GM20431 (cell line): Measurements from ENCODE around the gene PLK5.

ENCODE experiments used
- in situ Hi-C: fragments of 300-500 bp; cut with MseI, MboI; formaldehyde crosslinking; loops from one replicate; pipeline ENCODE4 v1.15.0; 2020; ENCODE audit warnings: low sequenced_read_pairs; ENCODE audit not compliant: unreplicated experiment

PLK5 gene

GRCh38 chr19:1551068-1552040, 27.5 kb downstream of the PLK5 start:
- in situ Hi-C loops = no loop called here

GRCh38 chr19:1553415-1553814, 29.5 kb downstream of the PLK5 start:
- in situ Hi-C loops = no loop called here

GRCh38 chr19:1554968-1555367, 31.1 kb downstream of the PLK5 start:
- in situ Hi-C loops = no loop called here

GRCh38 chr19:1555487-1556389, 31.9 kb downstream of the PLK5 start:
- in situ Hi-C loops = no loop called here

- in situ Hi-C loops = no loop called here
Observed at GRCh38 chr19:1556390-1557070, 32.7 kb downstream of the PLK5 start.

- in situ Hi-C loops = no loop called here
Observed at GRCh38 chr19:1558552-1558951, 34.7 kb downstream of the PLK5 start.

- in situ Hi-C loops = no loop called here
Observed at GRCh38 chr19:1560286-1560882, 36.5 kb downstream of the PLK5 start.

- in situ Hi-C loops = no loop called here
Observed at GRCh38 chr19:1561236-1561842, 37.5 kb downstream of the PLK5 start.

- in situ Hi-C loops = no loop called here
Observed at GRCh38 chr19:1563251-1563650, 39.4 kb downstream of the PLK5 start.

GRCh38 chr19:1566392-1567115, 42.7 kb downstream of the PLK5 start:
- in situ Hi-C loops = no loop called here

- in situ Hi-C loops = no loop called here
Observed at GRCh38 chr19:1567116-1567847, 43.4 kb downstream of the PLK5 start.

- in situ Hi-C loops = no loop called here
Observed at GRCh38 chr19:1567848-1568227, 44.0 kb downstream of the PLK5 start.

GRCh38 chr19:1568320-1569019, 44.6 kb downstream of the PLK5 start, which contains the start of gene MEX3D:
Gene MEX3D (minus strand): TSS chr19:1568325. CDS start chr19:1568058, 267 bp downstream.
- in situ Hi-C loops = no loop called here

- in situ Hi-C loops = no loop called here
Observed at GRCh38 chr19:1569997-1570396, 46.1 kb downstream of the PLK5 start.

- in situ Hi-C loops = no loop called here
Observed at GRCh38 chr19:1570836-1571235, 47.0 kb downstream of the PLK5 start.

- in situ Hi-C loops = no loop called here
Observed at GRCh38 chr19:1571358-1571757, 47.5 kb downstream of the PLK5 start.

- in situ Hi-C loops = no loop called here
Observed at GRCh38 chr19:1572795-1573194, 48.9 kb downstream of the PLK5 start.
